Stimulated activated naive B cell treated with anti-CD40 and anti-IgM and Interleukin-4, amounts not matched to agents 10 μg/mL and 1 μg/mL and 100 μg/mL, for 72 hours (primary cell): Measurements from ENCODE around the gene EFCC1.

ENCODE experiments used
- ATAC-seq, 2 donors: fragments of 150-1000 bp; cut with Tn5 transposase; replicated peaks; 2 replicates each; pipeline ENCODE4 v1.10.0; 2021; ENCODE audit warnings: moderate library complexity in 1 of 2
- DNase-seq: peaks from one replicate; pipeline ENCODE4 v3.0.0; 2021
- H3K27ac Mint-ChIP-seq: one replicate; pipeline ENCODE4 v1.8.0; 2022; ENCODE audit warnings: mild to moderate bottlenecking, mixed read lengths
- H3K27me3 Mint-ChIP-seq, 2 donors: one replicate each; pipeline ENCODE4 v1.8.0; 2022; ENCODE audit warnings: mixed read lengths in 2 of 2
- H3K36me3 Mint-ChIP-seq, 2 donors: one replicate each; pipeline ENCODE4 v1.8.0; 2022; ENCODE audit warnings: mixed read lengths in 2 of 2, mild to moderate bottlenecking in 1 of 2
- H3K4me1 Mint-ChIP-seq, 2 donors: one replicate each; pipeline ENCODE4 v1.8.0; 2022; ENCODE audit warnings: mixed read lengths in 2 of 2, mild to moderate bottlenecking in 1 of 2
- H3K4me3 Mint-ChIP-seq, 2 donors: one replicate each; pipeline ENCODE4 v1.8.0; 2022; ENCODE audit warnings: mild to moderate bottlenecking in 2 of 2, mixed read lengths in 2 of 2, moderate library complexity in 1 of 2
- H3K9me3 Mint-ChIP-seq, 2 donors: one replicate each; pipeline ENCODE4 v1.8.0; 2022; ENCODE audit warnings: mixed read lengths in 2 of 2, mild to moderate bottlenecking in 1 of 2

Gene EFCC1

DNA sequence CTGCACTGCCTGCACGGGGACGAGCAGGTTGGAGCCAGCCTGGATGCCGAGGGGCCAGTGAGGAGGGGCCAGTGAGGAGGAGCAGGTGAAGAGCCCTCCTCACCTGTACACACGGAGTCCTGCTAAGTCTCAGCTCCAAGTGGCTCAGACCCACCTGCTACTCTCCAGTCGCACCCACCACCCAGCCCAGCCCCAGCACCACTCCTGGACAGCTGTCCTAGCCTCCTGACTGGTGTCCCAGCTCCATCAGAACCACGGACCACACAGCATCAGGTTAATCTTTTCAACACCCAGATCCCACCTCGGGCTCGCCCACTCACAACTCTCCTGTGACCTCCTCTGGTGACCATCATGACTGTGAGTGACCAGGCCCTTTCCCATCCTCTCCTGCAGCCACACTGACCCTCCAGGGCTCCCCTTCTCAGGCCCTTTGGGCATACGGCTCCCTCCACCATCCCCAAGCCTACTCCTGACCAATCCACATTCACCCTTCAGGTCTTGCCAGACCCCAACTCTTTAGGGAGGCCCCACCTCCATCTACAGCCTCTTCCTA is 13.8 kb downstream of the EFCC1 start:
- Mint-ChIP-seq H3K27me3 (no peaks in the 10 kb centered on the region), H3K4me1 (peaks cover 23 to 33% of the 10 kb centered on the region in 2 donors), H3K36me3 (no peaks in the 10 kb centered on the region), H3K4me3 (no peak overlapping the region), H3K27ac (peak overlapping the region; percentile 1), H3K9me3 (no peaks in the 10 kb centered on the region)
- ATAC-seq: no peak
- DNase-seq: no peak

DNA sequence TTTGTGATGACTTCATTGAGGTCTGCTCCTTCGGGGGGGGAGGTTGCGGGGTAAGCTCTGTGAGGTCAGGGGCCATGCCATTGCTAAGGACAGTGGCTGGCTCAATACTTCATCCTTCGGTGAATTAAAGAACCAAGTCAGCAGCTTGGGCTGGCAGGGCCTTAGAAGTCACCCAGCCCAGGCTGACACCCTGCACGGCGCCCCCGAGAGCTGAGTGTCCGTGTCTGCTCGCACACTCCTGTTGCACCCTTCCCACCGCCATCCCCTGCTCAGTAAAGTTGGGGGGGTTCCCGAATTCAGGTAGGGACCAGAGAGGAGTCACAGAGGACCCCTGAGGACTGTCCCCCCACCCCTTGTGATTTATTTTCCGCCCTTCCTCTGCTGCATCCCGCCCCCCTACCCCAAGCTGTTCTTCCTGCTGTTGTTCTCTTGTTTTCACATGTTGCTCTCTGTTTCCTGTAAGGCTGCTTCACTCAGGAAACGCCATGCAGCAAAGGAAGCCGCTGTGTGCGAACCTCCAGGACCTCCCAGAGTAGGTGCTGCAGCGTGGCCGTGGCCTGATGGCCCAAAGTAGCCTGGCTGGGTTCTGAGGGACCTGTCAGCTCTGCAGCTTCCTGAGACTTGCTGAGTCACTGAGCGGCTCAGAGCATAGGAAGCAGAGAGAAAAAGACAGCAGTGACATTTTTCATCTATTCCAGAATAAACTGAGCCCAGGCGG is 14.4 kb downstream of the EFCC1 start:
- no peak for DNase-seq
- Mint-ChIP-seq H3K4me1 (peaks cover 23 to 33% of the 10 kb centered on the region in 2 donors), H3K36me3 (no peaks in the 10 kb centered on the region), H3K27me3 (no peaks in the 10 kb centered on the region), H3K27ac (peak overlapping the region; percentile 93), H3K9me3 (no peaks in the 10 kb centered on the region), H3K4me3 (peak overlapping the region in 1 of 2 donors; percentile 13)
- ATAC-seq: no peak

DNA sequence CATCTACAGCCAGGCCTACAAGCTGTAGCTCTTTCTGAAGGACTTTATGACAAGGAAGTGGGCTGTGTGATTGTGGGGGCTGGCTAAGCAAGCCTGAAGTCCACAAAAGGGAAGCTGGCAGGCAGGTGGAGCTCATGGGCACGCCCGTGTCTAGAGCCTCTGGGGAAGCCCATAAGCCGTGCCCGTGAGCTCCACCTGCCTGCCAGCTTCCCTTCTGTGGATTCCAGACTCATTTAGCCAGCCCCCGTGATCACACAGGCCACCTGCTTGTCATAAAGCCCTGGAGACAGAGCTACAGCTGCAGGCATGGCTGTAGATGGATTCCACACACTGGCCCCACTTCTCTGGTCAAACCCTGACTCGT is 15.2 kb downstream of the EFCC1 start:
- Mint-ChIP-seq H3K9me3 (no peaks in the 10 kb centered on the region), H3K36me3 (no peaks in the 10 kb centered on the region), H3K4me1 (peaks cover 23 to 33% of the 10 kb centered on the region in 2 donors), H3K4me3 (no peak overlapping the region), H3K27ac (peak overlapping the region; percentile 62), H3K27me3 (no peaks in the 10 kb centered on the region)
- DNase-seq: peak; percentile 64
- ATAC-seq: peak; percentile 87 to 90

DNA sequence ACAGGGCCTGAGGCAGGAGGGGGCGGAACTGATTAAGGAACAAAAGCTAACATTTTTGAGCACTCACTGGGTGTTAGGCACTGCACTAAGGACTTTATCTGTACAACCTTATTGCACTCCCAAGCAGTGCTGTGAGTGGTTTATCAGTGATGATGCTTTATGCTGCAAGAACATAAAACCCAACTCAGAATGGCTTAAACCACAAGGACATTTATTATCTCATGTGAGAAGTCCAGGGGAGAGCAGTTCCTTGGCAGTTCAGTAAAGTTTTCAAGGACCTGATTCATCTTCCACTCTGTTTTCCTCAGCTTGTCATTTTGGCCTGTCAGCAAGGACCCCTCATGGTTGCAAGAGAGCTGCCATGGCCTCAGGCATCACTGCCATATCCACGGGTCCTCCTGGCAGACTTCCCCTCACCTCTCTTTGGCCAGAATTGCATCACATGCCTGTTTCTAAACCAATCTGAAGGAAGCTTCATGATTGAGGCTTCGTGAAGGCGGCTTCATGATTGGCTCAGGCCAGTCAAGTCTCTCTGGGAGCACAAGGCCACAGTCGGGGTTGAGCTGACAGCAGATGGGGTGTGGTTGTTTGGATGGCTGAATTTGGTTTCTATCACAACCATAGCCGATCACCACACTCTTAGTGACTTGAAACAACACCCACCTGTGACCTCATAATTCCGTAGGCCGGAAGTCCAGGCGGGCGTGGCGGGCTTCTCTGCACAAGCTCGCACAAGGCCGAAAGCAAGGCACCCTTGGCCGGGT is 15.8 kb downstream of the EFCC1 start:
- Mint-ChIP-seq H3K36me3 (no peaks in the 10 kb centered on the region), H3K4me1 (peaks cover 23 to 33% of the 10 kb centered on the region in 2 donors), H3K27ac (peak overlapping the region; percentile 62), H3K27me3 (no peaks in the 10 kb centered on the region), H3K4me3 (no peak overlapping the region), H3K9me3 (no peaks in the 10 kb centered on the region)
- peak; percentile 65 to 73 for ATAC-seq
- DNase-seq: peak; percentile 43

DNA sequence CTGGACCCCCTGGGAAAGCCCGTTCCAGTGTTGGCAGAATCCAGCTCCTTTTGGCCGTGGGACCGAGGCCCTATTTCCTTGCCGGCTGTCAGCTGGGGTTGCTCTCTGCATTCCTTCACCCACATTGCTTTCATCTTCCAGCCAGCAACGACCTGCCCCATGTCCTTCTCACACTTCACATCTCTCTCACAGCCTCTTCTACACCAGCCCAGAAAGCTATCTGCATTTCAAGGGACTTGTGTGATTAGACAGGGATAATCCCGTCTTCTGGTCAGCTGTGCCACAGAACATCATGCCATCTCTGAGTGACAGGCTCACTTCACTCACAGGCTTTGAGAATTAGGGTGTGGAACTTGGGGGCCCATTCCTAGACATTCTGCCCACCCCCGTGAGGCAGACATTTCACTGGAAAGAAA is 16.4 kb downstream of the EFCC1 start:
- peak overlapping the region; percentile 2 to 57 for H3K4me3 Mint-ChIP-seq
- H3K4me1 Mint-ChIP-seq: peaks cover 23 to 33% of the 10 kb centered on the region in 2 donors
- ATAC-seq (no peak), DNase-seq (no peak)
- H3K36me3 Mint-ChIP-seq: no peaks in the 10 kb centered on the region
- peak overlapping the region; percentile 27 for H3K27ac Mint-ChIP-seq
- H3K9me3 Mint-ChIP-seq: no peaks in the 10 kb centered on the region
- H3K27me3 Mint-ChIP-seq: no peaks in the 10 kb centered on the region

DNA sequence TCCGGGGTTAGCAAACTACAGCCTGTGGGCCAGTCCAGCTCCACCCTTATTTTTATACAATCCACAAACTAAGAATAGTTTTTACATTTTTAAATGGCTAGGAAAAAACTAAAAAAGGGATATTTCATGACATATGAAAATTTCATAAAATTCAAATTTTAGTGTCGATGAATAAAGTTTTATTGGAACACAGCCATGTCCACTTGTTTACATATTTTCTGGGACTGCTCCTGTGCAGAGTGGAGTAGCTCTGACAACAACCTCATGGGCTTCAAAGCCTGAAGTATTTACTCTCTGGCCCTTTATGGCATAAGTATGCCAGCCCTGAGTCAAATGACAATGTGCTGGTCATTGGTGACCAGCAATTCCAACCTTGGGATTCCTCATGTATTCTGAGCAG is 17.2 kb downstream of the EFCC1 start:
- DNase-seq (no peak), ATAC-seq (no peak)
- Mint-ChIP-seq H3K9me3 (no peaks in the 10 kb centered on the region), H3K27ac (no peak overlapping the region), H3K36me3 (no peaks in the 10 kb centered on the region), H3K4me1 (peaks cover 23 to 33% of the 10 kb centered on the region in 2 donors), H3K27me3 (no peaks in the 10 kb centered on the region), H3K4me3 (no peak overlapping the region)

DNA sequence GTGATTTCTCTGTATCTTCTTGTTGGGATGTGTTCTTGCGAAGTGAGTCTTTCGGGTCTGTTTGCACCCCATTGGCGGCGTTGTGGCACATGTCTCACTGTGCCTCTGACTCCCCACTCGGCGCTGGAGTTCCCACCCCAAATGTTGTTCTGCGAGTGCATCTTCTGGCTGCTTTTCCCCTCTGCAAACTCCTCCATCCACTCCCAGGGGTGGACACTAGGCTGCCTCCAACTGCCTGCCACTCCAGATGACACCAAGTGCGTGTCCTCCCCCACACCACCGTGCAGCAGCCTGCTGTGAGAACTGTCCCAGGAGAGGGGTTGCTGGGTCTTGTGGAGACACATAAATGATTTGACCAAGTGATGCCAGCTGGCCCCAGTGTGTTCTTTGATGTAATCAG is 17.6 kb downstream of the EFCC1 start:
- Mint-ChIP-seq H3K4me1 (peaks cover 23 to 33% of the 10 kb centered on the region in 2 donors), H3K4me3 (no peak overlapping the region), H3K27me3 (no peaks in the 10 kb centered on the region), H3K36me3 (no peaks in the 10 kb centered on the region), H3K27ac (peak overlapping the region; percentile 72), H3K9me3 (no peaks in the 10 kb centered on the region)
- no peak for ATAC-seq
- no peak for DNase-seq

DNA sequence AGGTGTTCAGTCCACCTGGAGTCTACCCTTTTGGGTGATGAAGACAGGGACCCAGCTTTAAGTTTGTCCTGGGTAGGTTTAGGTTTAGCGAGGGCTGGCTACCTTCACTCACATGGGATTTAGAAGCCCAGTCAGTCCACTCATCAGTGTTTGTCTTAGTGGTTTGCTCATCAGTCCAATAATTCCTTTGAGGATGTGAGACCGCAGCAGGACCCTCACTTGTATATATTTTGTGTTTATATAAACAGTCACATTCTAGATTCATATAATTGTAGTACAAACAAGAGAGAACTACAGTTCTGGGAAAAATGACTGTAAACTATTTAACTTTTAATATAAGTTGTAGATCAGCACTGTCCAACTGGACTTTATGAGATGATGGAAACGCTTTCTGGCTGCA is 18.2 kb downstream of the EFCC1 start:
- Mint-ChIP-seq H3K4me3 (no peak overlapping the region), H3K27me3 (no peaks in the 10 kb centered on the region), H3K36me3 (no peaks in the 10 kb centered on the region), H3K27ac (no peak overlapping the region), H3K9me3 (no peaks in the 10 kb centered on the region), H3K4me1 (peaks cover 23 to 33% of the 10 kb centered on the region in 2 donors)
- no peak for ATAC-seq
- DNase-seq: no peak

DNA sequence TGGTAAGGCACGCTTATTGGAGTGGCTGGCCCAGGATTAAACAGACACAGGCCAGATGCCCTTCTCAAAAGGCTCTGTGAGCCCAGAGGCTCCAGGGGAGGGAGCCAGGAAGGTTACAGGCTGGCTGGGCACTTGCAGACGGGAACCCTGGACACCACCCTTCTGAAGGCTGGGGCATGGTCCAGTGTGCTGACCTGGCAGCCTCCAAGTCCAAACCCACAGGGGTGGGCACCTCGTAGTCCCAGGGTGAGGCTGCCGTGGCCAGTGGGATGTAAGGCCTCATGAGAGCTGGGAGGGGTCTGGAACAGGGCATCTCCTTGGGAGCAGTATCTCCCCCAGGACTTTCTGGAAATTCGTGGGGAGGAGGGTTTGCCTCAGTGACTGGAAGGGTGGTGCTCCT is 19.6 kb downstream of the EFCC1 start:
- Mint-ChIP-seq H3K27ac (no peak overlapping the region), H3K4me1 (peaks cover 20 to 22% of the 10 kb centered on the region in 2 donors), H3K9me3 (no peaks in the 10 kb centered on the region), H3K36me3 (no peaks in the 10 kb centered on the region), H3K4me3 (no peak overlapping the region), H3K27me3 (no peaks in the 10 kb centered on the region)
- DNase-seq (no peak), ATAC-seq (no peak)

DNA sequence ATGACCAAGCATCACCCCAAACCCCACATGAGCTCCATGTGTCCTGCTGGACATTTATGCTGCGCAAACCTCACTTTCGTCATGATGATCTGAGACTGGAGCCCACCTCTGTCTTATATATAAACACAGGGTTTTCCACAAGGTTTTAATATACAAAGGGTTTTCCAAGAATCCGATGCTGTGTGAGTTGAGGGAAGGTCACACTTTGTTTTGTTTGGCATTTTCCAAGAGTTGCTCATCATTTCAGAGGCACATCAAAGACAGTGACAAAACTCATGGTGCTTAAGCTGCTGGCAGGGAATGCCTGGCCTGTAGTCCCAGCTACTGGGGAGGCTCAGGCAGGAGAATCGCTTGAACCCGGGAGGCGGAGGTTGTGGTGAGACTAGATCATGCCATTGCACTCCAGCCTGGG is 20.0 kb downstream of the EFCC1 start:
- no peak for ATAC-seq
- no peaks in the 10 kb centered on the region for H3K36me3 Mint-ChIP-seq
- DNase-seq: no peak
- H3K9me3 Mint-ChIP-seq: no peaks in the 10 kb centered on the region
- peaks cover 16 to 17% of the 10 kb centered on the region in 2 donors for H3K4me1 Mint-ChIP-seq
- H3K27me3 Mint-ChIP-seq: no peaks in the 10 kb centered on the region
- no peak overlapping the region for H3K4me3 Mint-ChIP-seq
- H3K27ac Mint-ChIP-seq: no peak overlapping the region

DNA sequence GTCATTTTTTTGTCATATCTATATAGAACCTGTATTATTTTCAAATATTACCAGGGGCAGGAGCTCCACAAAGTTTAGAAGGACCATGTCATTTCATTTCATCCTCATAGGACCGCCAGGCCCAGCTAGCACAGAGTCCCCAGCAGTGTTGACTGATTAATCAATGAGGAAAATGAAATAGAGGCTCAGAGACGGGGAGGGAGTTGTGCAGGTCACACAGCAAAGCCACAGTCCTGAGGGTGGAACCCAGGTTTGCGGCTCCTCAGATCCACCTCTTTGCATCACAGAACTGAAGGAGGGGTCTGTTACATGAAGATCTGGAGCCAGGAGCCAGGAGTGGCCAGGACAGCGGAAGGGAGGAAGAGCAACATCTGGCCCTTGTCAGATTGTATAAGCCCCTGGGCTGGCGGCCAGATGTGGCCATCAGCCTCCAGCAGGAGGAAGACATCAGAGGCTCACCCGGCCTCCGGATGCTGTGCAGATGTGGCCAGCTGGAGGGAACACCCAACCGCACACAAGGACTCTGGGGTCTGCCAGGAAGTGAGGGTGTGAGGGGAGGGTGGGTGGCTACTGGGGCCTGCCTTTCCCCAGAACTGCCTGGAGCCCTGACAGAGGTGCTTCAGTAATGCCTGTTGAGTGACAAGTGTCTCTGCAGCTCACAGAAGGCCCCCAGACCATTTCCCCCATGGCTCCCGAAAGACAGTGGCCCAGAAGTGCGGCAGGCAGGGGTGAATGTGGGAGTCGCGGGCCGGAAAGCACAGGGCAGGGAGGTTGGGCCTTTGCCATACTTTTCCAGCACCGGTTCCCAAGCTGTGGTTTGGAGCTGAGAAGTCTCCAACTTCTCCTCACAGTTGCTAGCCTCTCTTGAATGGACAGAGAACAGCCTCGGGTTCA is 21.3 kb downstream of the EFCC1 start:
- H3K36me3 Mint-ChIP-seq: no peaks in the 10 kb centered on the region
- H3K4me3 Mint-ChIP-seq: no peak overlapping the region
- DNase-seq: no peak
- no peaks in the 10 kb centered on the region for H3K9me3 Mint-ChIP-seq
- no peak overlapping the region for H3K27ac Mint-ChIP-seq
- no peak for ATAC-seq
- H3K4me1 Mint-ChIP-seq: peaks cover 12 to 13% of the 10 kb centered on the region in 2 donors
- H3K27me3 Mint-ChIP-seq: no peaks in the 10 kb centered on the region

DNA sequence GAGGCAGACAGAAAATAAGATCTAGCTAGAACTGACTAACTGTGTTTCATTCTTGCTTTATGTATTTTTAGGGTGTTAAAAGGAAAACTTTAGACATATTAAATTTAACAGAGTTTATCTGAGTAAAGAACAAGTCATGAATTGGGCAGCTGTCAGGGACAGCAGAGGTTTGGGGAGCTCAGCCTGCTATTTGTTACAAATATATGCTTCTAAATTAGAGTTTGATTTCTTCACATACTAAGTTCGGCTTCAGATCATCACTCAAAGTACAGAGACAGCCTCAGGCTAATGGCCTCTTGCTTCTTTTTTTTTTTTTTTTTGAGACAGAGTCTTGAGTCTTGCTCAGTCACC is 21.9 kb downstream of the EFCC1 start:
- Mint-ChIP-seq H3K9me3 (no peaks in the 10 kb centered on the region), H3K27ac (no peak overlapping the region), H3K36me3 (no peaks in the 10 kb centered on the region), H3K4me1 (peaks cover 7 to 9% of the 10 kb centered on the region in 2 donors), H3K27me3 (no peaks in the 10 kb centered on the region), H3K4me3 (no peak overlapping the region)
- DNase-seq (no peak), ATAC-seq (no peak)

DNA sequence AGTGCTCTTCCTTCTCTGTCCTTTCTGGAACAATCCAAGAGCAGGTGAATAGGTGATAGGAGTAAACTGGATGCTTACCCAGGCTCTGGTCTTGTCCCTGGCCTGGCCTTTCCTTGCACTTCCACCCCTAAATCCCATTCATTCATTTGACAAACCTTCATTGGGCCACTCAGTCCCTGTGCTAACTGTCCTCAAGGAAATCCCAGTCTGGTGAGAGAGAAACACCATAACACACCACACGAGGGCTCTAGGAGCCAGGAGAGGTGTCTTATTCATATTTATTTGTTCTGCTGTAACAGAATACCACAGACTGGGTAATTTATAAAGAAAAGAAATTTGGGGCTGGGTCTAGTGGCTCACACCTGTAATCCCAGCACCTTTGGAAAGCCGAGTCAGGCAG is 22.8 kb downstream of the EFCC1 start:
- Mint-ChIP-seq H3K27me3 (no peaks in the 10 kb centered on the region), H3K4me3 (no peak overlapping the region)

DNA sequence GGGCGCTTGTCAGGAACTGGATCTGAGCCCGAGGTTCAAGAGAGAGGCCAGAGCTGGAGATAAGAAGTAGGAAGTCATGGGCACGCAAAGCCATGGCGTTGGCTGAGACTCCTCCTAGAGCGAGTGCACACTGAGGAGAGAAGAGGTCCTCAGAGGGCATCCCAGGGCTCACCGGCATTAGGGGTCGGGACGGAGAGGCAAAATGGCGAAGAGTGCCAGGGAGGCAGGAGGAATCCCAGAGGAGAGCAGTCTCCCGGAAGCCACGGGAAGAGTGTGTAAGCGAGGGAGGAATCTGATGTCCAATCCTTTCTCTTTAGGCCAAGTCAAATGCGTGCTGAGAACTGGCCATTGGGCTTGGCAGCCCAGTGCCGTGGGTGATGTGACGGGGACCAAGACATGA is 24.0 kb downstream of the EFCC1 start:
- no peak overlapping the region for H3K4me3 Mint-ChIP-seq
- no peak for ATAC-seq
- peaks cover 5 to 7% of the 10 kb centered on the region in 2 donors for H3K4me1 Mint-ChIP-seq
- no peak for DNase-seq
- H3K27me3 Mint-ChIP-seq: no peaks in the 10 kb centered on the region
- no peaks in the 10 kb centered on the region for H3K9me3 Mint-ChIP-seq
- no peaks in the 10 kb centered on the region for H3K36me3 Mint-ChIP-seq
- no peak overlapping the region for H3K27ac Mint-ChIP-seq

More for the DNA sequence above, 22.8 kb downstream of the EFCC1 start:
- H3K4me1 Mint-ChIP-seq: peaks cover 5 to 7% of the 10 kb centered on the region in 2 donors
- ATAC-seq (no peak), DNase-seq (no peak)
- H3K27ac Mint-ChIP-seq: no peak overlapping the region
- H3K36me3 Mint-ChIP-seq: no peaks in the 10 kb centered on the region
- no peaks in the 10 kb centered on the region for H3K9me3 Mint-ChIP-seq
